ENCODE data around the gene TMEM131. TPM values are rescaled to one million over a fixed set of nuclear protein-coding genes. Genes with fewer than 3 reads are reported as not detected.

Gene TMEM131
- total RNA-seq, 1 donor from 2014 or later: 52.9 TPM

GRCh38 chr2:97711394-97711711 is 284.4 kb downstream of the TMEM131 start:
- Mint-ChIP-seq H3K4me1 (peaks cover 36% of the 10 kb centered on the region), H3K27ac (no peak overlapping the region), H3K36me3 (no peaks in the 10 kb centered on the region), H3K27me3 (ENCODE audit: low read depth) (no peaks in the 10 kb centered on the region), H3K9me3 (no peaks in the 10 kb centered on the region), H3K4me3 (no peak overlapping the region)
- DNase-seq (ENCODE audit: low spot score in 2 of 2, unreplicated experiment in 2 of 2): no peak
- no peak for TF ChIP-seq CTCF (IDR thresholded peaks at IDR 0.05; ENCODE audit: unreplicated experiment)

GRCh38 chr2:97708608-97709007 is 287.1 kb downstream of the TMEM131 start:
- no peaks in the 10 kb centered on the region for H3K36me3 Mint-ChIP-seq
- H3K9me3 Mint-ChIP-seq: no peaks in the 10 kb centered on the region
- no peak for DNase-seq (ENCODE audit: low spot score in 2 of 2, unreplicated experiment in 2 of 2)
- TF ChIP-seq CTCF (IDR thresholded peaks at IDR 0.05; ENCODE audit: unreplicated experiment): no peak
- peaks cover 32% of the 10 kb centered on the region for H3K4me1 Mint-ChIP-seq
- no peaks in the 10 kb centered on the region for H3K27me3 Mint-ChIP-seq (ENCODE audit: low read depth)
- no peak overlapping the region for H3K4me3 Mint-ChIP-seq
- no peak overlapping the region for H3K27ac Mint-ChIP-seq

GRCh38 chr2:97708048-97708380 is 287.7 kb downstream of the TMEM131 start:
- H3K9me3 Mint-ChIP-seq: no peaks in the 10 kb centered on the region
- peaks cover 26% of the 10 kb centered on the region for H3K4me1 Mint-ChIP-seq
- no peak for DNase-seq (ENCODE audit: low spot score in 2 of 2, unreplicated experiment in 2 of 2)

GRCh38 chr2:97707362-97708047 is 288.2 kb downstream of the TMEM131 start:
- Mint-ChIP-seq H3K36me3 (no peaks in the 10 kb centered on the region), H3K4me3 (no peak overlapping the region), H3K9me3 (no peaks in the 10 kb centered on the region), H3K4me1 (peaks cover 23% of the 10 kb centered on the region), H3K27me3 (ENCODE audit: low read depth) (no peaks in the 10 kb centered on the region), H3K27ac (no peak overlapping the region)
- peak in 1 of 2 experiments; percentile 7 for DNase-seq (ENCODE audit: low spot score in 2 of 2, unreplicated experiment in 2 of 2)
- TF ChIP-seq CTCF (IDR thresholded peaks at IDR 0.05; ENCODE audit: unreplicated experiment): no peak

More at GRCh38 chr2:97708048-97708380, 287.7 kb downstream of the TMEM131 start:
- Mint-ChIP-seq H3K36me3 (no peaks in the 10 kb centered on the region), H3K27me3 (ENCODE audit: low read depth) (no peaks in the 10 kb centered on the region), H3K27ac (no peak overlapping the region), H3K4me3 (no peak overlapping the region)
- no peak for TF ChIP-seq CTCF (IDR thresholded peaks at IDR 0.05; ENCODE audit: unreplicated experiment)

GRCh38 chr2:97706708-97707345 is 288.9 kb downstream of the TMEM131 start:
- peaks cover 16% of the 10 kb centered on the region for H3K4me1 Mint-ChIP-seq
- peak in 1 of 2 experiments; percentile 31 for DNase-seq (ENCODE audit: low spot score in 2 of 2, unreplicated experiment in 2 of 2)
- no peak for TF ChIP-seq CTCF (IDR thresholded peaks at IDR 0.05; ENCODE audit: unreplicated experiment)
- H3K27ac Mint-ChIP-seq: no peak overlapping the region
- H3K27me3 Mint-ChIP-seq (ENCODE audit: low read depth): no peaks in the 10 kb centered on the region
- no peaks in the 10 kb centered on the region for H3K9me3 Mint-ChIP-seq
- no peaks in the 10 kb centered on the region for H3K36me3 Mint-ChIP-seq
- H3K4me3 Mint-ChIP-seq: no peak overlapping the region

Other genes with a start within 250 kb of the TMEM131 start
- not detected in 3 replicates for gene VWA3B, start 91.2 kb upstream of the TMEM131 start, total RNA-seq

Data from mesothelial cell of epicardium (in vitro differentiated cells).